Activated T-helper 1 cell treated with anti-CD3 and anti-CD28 coated beads, Interleukin-12 subunit alpha, Interleukin-12 subunit beta, Interleukin-2, Interleukin-4 antibody, amounts not matched to agents 30 ng/mL and 10 ng/mL and 1 ng/mL, durations not matched to agents 14 hours and 24 hours and 36 hours (primary cell): ENCODE data around the gene SATL1. TPM values are rescaled to one million over a fixed set of nuclear protein-coding genes. Genes with fewer than 3 reads are reported as not detected.

ENCODE experiments used
- DNase-seq: peaks from one replicate; pipeline ENCODE4 v3.0.0; 2021; ENCODE audit warnings: low spot score
- H3K27ac Mint-ChIP-seq: one replicate; pipeline ENCODE4 v1.8.0; 2021; ENCODE audit warnings: mild to moderate bottlenecking, mixed read lengths
- H3K27me3 Mint-ChIP-seq: one replicate; pipeline ENCODE4 v1.8.0; 2022; ENCODE audit warnings: mild to moderate bottlenecking, moderate library complexity, mixed read lengths; ENCODE audit not compliant: insufficient read depth
- H3K36me3 Mint-ChIP-seq: one replicate; pipeline ENCODE4 v1.8.0; 2021; ENCODE audit warnings: low read depth, mixed read lengths
- H3K4me1 Mint-ChIP-seq: one replicate; pipeline ENCODE4 v1.8.0; 2021; ENCODE audit warnings: low read depth, mixed read lengths
- H3K4me3 Mint-ChIP-seq: one replicate; pipeline ENCODE4 v1.8.0; 2021; ENCODE audit warnings: mild to moderate bottlenecking, moderate library complexity, mixed read lengths
- H3K9me3 Mint-ChIP-seq: one replicate; pipeline ENCODE4 v1.8.0; 2021; ENCODE audit warnings: mixed read lengths
- intact Hi-C: fragments of 100-400 bp; cut with micrococcal nuclease; formaldehyde crosslinking; loops from one replicate; pipeline ENCODE4 v1.15.1; 2024
- total RNA-seq: library from RNA; stranded (reverse); gene quantifications from 2 replicates; pipeline ENCODE4 v1.2.3, GENCODE V29; 2022

SATL1 gene
- total RNA-seq, 1 donor from 2014 or later, result not detected

GRCh38 chrX:85159644-85160043, 83.9 kb downstream of the SATL1 start:
- Mint-ChIP-seq H3K27me3 (no peaks in the 10 kb centered on the region), H3K27ac (no peak overlapping the region), H3K4me1 (no peaks in the 10 kb centered on the region), H3K4me3 (no peak overlapping the region), H3K36me3 (no peaks in the 10 kb centered on the region), H3K9me3 (no peaks in the 10 kb centered on the region)
- intact Hi-C loops, result no loop called here
- DNase-seq, result no peak

DNA sequence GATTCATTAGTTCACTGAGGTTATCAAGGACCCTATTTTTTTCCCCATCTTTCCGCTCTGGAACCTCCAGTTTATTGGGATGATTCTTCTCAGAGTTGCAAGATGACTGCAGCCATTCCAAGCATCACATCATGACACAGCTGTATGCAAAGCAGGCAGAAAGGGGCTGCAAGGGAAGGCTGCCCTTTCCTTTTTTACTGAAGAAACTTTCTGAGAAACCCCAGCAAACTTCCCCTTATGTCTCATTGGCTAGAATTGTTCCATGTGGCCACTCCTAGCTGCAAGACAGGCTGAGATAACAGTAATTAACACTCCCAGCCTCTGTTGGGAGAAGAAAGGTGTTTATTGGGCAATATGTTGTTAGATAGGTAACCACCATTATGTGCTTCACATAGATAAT, 102.6 kb downstream of the SATL1 start:
- H3K4me1 Mint-ChIP-seq, result no peaks in the 10 kb centered on the region
- H3K4me3 Mint-ChIP-seq, result no peak overlapping the region
- H3K27me3 Mint-ChIP-seq, result no peaks in the 10 kb centered on the region
- no peak overlapping the region for H3K27ac Mint-ChIP-seq
- no peaks in the 10 kb centered on the region for H3K9me3 Mint-ChIP-seq
- no peak for DNase-seq
- intact Hi-C loops, result no loop called here
- H3K36me3 Mint-ChIP-seq, result no peaks in the 10 kb centered on the region

GRCh38 chrX:85139422-85139821, 104.2 kb downstream of the SATL1 start:
- intact Hi-C loops, result no loop called here
- Mint-ChIP-seq H3K4me3 (no peak overlapping the region), H3K9me3 (no peaks in the 10 kb centered on the region), H3K27ac (no peak overlapping the region), H3K27me3 (no peaks in the 10 kb centered on the region), H3K36me3 (no peaks in the 10 kb centered on the region), H3K4me1 (no peaks in the 10 kb centered on the region)
- no peak for DNase-seq

GRCh38 chrX:85136409-85136808, 107.2 kb downstream of the SATL1 start:
- Mint-ChIP-seq H3K36me3 (no peaks in the 10 kb centered on the region), H3K9me3 (no peaks in the 10 kb centered on the region), H3K4me1 (no peaks in the 10 kb centered on the region), H3K4me3 (no peak overlapping the region), H3K27ac (no peak overlapping the region), H3K27me3 (no peaks in the 10 kb centered on the region)
- DNase-seq, result no peak
- intact Hi-C loops, result no loop called here

- H3K9me3 Mint-ChIP-seq, result no peaks in the 10 kb centered on the region
- DNase-seq, result no peak
- no peak overlapping the region for H3K4me3 Mint-ChIP-seq
- H3K4me1 Mint-ChIP-seq, result no peaks in the 10 kb centered on the region
- H3K27ac Mint-ChIP-seq, result no peak overlapping the region
- no peaks in the 10 kb centered on the region for H3K36me3 Mint-ChIP-seq
- H3K27me3 Mint-ChIP-seq, result no peaks in the 10 kb centered on the region
- intact Hi-C loops, result no loop called here
Measured at GRCh38 chrX:85115252-85115651, 128.3 kb downstream of the SATL1 start.

- DNase-seq, result no peak
- intact Hi-C loops, result no loop called here
- no peaks in the 10 kb centered on the region for H3K9me3 Mint-ChIP-seq
- no peak overlapping the region for H3K27ac Mint-ChIP-seq
- no peaks in the 10 kb centered on the region for H3K27me3 Mint-ChIP-seq
- no peak overlapping the region for H3K4me3 Mint-ChIP-seq
- H3K4me1 Mint-ChIP-seq, result no peaks in the 10 kb centered on the region
- no peaks in the 10 kb centered on the region for H3K36me3 Mint-ChIP-seq
Measured at GRCh38 chrX:85114776-85115175, 128.8 kb downstream of the SATL1 start.

DNA sequence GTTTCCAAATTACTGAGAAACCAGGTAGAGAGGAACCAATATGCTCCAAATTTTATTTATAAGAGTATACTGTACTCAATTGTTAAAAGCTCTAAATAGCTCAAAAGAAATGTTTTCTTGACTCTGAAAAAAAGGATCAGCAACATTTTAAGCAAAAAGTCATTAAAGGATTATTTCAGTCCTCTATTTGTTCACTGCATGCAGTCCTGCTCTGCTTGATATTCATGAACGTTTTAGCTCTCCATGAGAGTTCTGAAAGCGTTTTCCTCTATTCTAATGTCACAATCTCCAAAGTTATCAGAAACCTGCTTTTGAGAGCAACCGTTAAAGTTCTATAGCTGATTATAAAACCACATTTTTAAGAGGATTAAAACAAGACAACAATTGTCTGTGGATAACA, 129.4 kb downstream of the SATL1 start:
- no peaks in the 10 kb centered on the region for H3K9me3 Mint-ChIP-seq
- DNase-seq, result no peak
- no peak overlapping the region for H3K27ac Mint-ChIP-seq
- intact Hi-C loops, result no loop called here
- no peaks in the 10 kb centered on the region for H3K36me3 Mint-ChIP-seq
- no peaks in the 10 kb centered on the region for H3K4me1 Mint-ChIP-seq
- no peaks in the 10 kb centered on the region for H3K27me3 Mint-ChIP-seq
- H3K4me3 Mint-ChIP-seq, result no peak overlapping the region

- H3K4me1 Mint-ChIP-seq, result no peaks in the 10 kb centered on the region
- no peak overlapping the region for H3K4me3 Mint-ChIP-seq
- H3K27ac Mint-ChIP-seq, result no peak overlapping the region
- no peaks in the 10 kb centered on the region for H3K27me3 Mint-ChIP-seq
- no peak for DNase-seq
- H3K9me3 Mint-ChIP-seq, result no peaks in the 10 kb centered on the region
- H3K36me3 Mint-ChIP-seq, result no peaks in the 10 kb centered on the region
- intact Hi-C loops, result no loop called here
Measured at GRCh38 chrX:85113746-85114145, 129.8 kb downstream of the SATL1 start.

DNA sequence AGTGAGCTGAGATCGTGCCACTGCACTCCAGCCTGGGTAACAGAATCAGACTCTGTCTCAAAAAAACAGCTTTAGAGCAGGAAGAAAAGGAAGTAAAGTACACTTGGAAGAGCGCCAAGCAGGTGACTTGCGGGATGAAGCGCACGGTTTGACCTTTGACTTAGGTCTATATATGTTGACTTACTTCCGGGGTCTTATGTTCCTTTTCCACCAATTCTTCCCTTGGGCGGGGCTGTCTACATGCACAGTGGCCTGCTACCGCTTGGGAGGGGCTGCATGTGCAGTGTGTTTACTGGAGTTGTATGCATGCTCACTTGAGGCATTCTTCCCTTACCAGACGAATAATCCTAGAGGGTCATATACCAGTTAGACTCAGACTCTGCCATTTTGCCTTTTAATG, 131.3 kb downstream of the SATL1 start:
- Mint-ChIP-seq H3K4me1 (no peaks in the 10 kb centered on the region), H3K27me3 (no peaks in the 10 kb centered on the region), H3K4me3 (no peak overlapping the region), H3K36me3 (no peaks in the 10 kb centered on the region), H3K9me3 (no peaks in the 10 kb centered on the region), H3K27ac (no peak overlapping the region)
- DNase-seq, result no peak
- intact Hi-C loops, result no loop called here

- intact Hi-C loops, result loop anchor here (2.0 kb wide), 1 partner anchor 433 kb away; no protein-coding TSS in a partner anchor
- Mint-ChIP-seq H3K4me1 (no peaks in the 10 kb centered on the region), H3K27me3 (no peaks in the 10 kb centered on the region), H3K27ac (no peak overlapping the region), H3K4me3 (no peak overlapping the region), H3K9me3 (no peaks in the 10 kb centered on the region), H3K36me3 (no peaks in the 10 kb centered on the region)
- DNase-seq, result no peak
Measured at GRCh38 chrX:85111347-85111746, 132.2 kb downstream of the SATL1 start.

DNA sequence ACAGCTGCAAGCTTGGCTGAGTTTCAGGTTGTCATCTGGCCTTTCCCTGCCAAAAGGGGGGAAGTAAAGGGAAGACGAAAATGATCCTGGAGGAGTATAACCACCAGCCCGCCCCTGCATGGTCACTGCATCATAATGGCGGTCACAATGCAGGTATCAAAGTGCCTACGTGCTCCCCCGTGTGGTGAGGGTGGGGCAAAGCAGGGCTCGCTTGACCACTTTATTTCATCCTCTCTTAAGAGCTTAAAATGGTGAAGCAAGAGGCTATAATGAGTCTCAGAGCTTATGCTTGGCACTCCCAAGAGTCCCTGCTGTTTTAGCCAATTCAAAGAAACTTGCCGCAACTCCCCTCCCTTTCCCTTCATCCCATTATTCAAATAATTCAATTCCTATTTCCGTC, 134.3 kb downstream of the SATL1 start:
- Mint-ChIP-seq H3K27me3 (no peaks in the 10 kb centered on the region), H3K36me3 (no peaks in the 10 kb centered on the region), H3K9me3 (no peaks in the 10 kb centered on the region), H3K27ac (no peak overlapping the region), H3K4me3 (no peak overlapping the region), H3K4me1 (no peaks in the 10 kb centered on the region)
- intact Hi-C loops, result no loop called here
- DNase-seq, result no peak

- Mint-ChIP-seq H3K9me3 (no peaks in the 10 kb centered on the region), H3K27ac (no peak overlapping the region), H3K27me3 (no peaks in the 10 kb centered on the region), H3K36me3 (no peaks in the 10 kb centered on the region), H3K4me1 (no peaks in the 10 kb centered on the region), H3K4me3 (no peak overlapping the region)
- DNase-seq, result no peak
- intact Hi-C loops, result no loop called here
Measured at GRCh38 chrX:85108165-85108564, 135.4 kb downstream of the SATL1 start.

DNA sequence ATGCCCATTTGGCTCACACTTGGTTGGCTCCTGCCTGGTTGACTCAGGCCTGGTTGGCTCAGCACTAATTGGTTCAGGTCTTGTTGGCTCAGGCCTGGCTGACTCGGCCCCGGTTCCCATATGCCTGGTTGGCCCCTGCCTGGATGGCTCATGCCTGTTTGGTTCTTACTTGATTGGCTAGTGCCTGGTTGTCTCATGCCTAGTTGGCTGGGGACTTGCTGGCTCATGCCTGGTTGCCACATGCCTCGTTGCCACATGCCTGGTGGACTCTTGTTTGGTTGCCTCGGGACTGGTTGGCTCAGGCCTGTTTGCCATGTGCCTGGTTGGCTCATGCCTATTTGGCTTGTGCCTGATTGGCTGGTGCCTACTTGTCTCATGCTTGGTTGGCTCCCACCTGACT, 136.2 kb downstream of the SATL1 start:
- Mint-ChIP-seq H3K27me3 (no peaks in the 10 kb centered on the region), H3K4me1 (no peaks in the 10 kb centered on the region), H3K36me3 (no peaks in the 10 kb centered on the region), H3K9me3 (no peaks in the 10 kb centered on the region), H3K4me3 (no peak overlapping the region), H3K27ac (no peak overlapping the region)
- DNase-seq, result no peak
- intact Hi-C loops, result no loop called here

GRCh38 chrX:85089321-85089840, 154.2 kb downstream of the SATL1 start:
- Mint-ChIP-seq H3K36me3 (peaks cover 18% of the 10 kb centered on the region), H3K4me1 (no peaks in the 10 kb centered on the region), H3K27ac (no peak overlapping the region), H3K27me3 (no peaks in the 10 kb centered on the region), H3K4me3 (no peak overlapping the region), H3K9me3 (no peaks in the 10 kb centered on the region)
- no peak for DNase-seq
- intact Hi-C loops, result loop anchor here (10.0 kb wide), 1 partner anchor 455 kb away; no protein-coding TSS in a partner anchor
